Caco-2 (cell line): ENCODE results near the gene DPYSL5. TPM values are rescaled to one million over a fixed set of nuclear protein-coding genes. Genes with fewer than 3 reads are reported as not detected.

Experiments
- BruUV-seq: library from RNA; stranded (reverse); fragments of 400-500 nt; replicated peaks from 2 replicates; lab custom pipeline; 2021; lab: Mats Ljungman, UMichigan
- CTCF ChIA-PET: fragments of 300-600 bp; sonication (Branson Sonifier 250); formaldehyde crosslinking; loops from one replicate; lab custom pipeline; 2022; ENCODE audit warnings: antibody characterized with exemption; lab: Charles Lee
- POLR2A ChIA-PET: fragments of 300-600 bp; sonication (Branson Sonifier 250); formaldehyde crosslinking; loops from one replicate; lab custom pipeline; 2022; ENCODE audit warnings: antibody characterized with exemption; lab: Charles Lee
- DNase-seq, 2 experiments: peaks; one replicate each; pipeline versions ENCODE4 v3.0.0 to v3.0.0-alpha.2; 2020 to 2022
- H3K27me3 ChIP-seq: replicated peaks from 2 replicates; pipeline ENCODE4 v1.6.0; 2011; ENCODE audit warnings: low read length; ENCODE audit not compliant: control insufficient read depth, insufficient read depth
- H3K36me3 ChIP-seq: 2 replicates; pipeline ENCODE4 v1.5.1; 2011; ENCODE audit warnings: low read length; ENCODE audit not compliant: control insufficient read depth, insufficient read depth
- H3K4me1 ChIP-seq: fragments of 250-450 bp; sonication (Bioruptor Pico); 2 replicates; pipeline ENCODE4 v1.5.1; 2020; ENCODE audit warnings: mild to moderate bottlenecking
- H3K4me3 ChIP-seq: 2 replicates; pipeline ENCODE4 v1.5.1; 2011; ENCODE audit warnings: low read depth, mild to moderate bottlenecking, control low read depth, low read length
- H3K9me3 ChIP-seq: fragments of 250-450 bp; sonication (Bioruptor Pico); 2 replicates; pipeline ENCODE4 v1.5.1; 2020; ENCODE audit warnings: mild to moderate bottlenecking, moderate library complexity
- H3K27ac Mint-ChIP-seq: one replicate; pipeline ENCODE4 v1.8.0; 2022; ENCODE audit warnings: mixed read lengths; ENCODE audit not compliant: unreplicated experiment
- H3K27me3 Mint-ChIP-seq: one replicate; pipeline ENCODE4 v1.8.0; 2022; ENCODE audit warnings: mixed read lengths; ENCODE audit not compliant: insufficient read depth, unreplicated experiment
- H3K36me3 Mint-ChIP-seq: one replicate; pipeline ENCODE4 v1.8.0; 2022; ENCODE audit warnings: mild to moderate bottlenecking, mixed read lengths; ENCODE audit not compliant: insufficient read depth, unreplicated experiment
- H3K4me1 Mint-ChIP-seq: one replicate; pipeline ENCODE4 v1.8.0; 2022; ENCODE audit warnings: low read depth, mixed read lengths; ENCODE audit not compliant: unreplicated experiment
- H3K4me3 Mint-ChIP-seq: one replicate; pipeline ENCODE4 v1.8.0; 2022; ENCODE audit warnings: mild to moderate bottlenecking, moderate library complexity, mixed read lengths; ENCODE audit not compliant: unreplicated experiment
- H3K9me3 Mint-ChIP-seq: one replicate; pipeline ENCODE4 v1.8.0; 2022; ENCODE audit warnings: mixed read lengths; ENCODE audit not compliant: unreplicated experiment
- CTCF ChIP-seq, 2 experiments: fragments of 200-600 bp in 1 of 2; IDR thresholded peaks; 1 replicate in 1 of 2; 2 replicates in 1 of 2; pipeline versions ENCODE4 v1.5.1 to v1.8.0; 2011 to 2022; ENCODE audit warnings: antibody characterized with exemption in 1 of 2, control low read depth in 1 of 2, inconsistent platforms in 1 of 2, low read depth in 1 of 2, low read length in 1 of 2, mild to moderate bottlenecking in 1 of 2, moderate library complexity in 1 of 2; ENCODE audit not compliant: insufficient read depth in 1 of 2, severe bottlenecking in 1 of 2, unreplicated experiment in 1 of 2
- intact Hi-C: fragments of 100-400 bp; cut with micrococcal nuclease; formaldehyde crosslinking; loops from one replicate; pipeline ENCODE4 v1.10.0; 2022; ENCODE audit not compliant: unreplicated experiment
- total RNA-seq: library from RNA; stranded (reverse); gene quantifications from 2 replicates; pipeline ENCODE4 v1.2.3, GENCODE V29; 2022

DPYSL5 gene
- total RNA-seq, 1 experiment from 2014 or later, result 2.4 TPM

DNA sequence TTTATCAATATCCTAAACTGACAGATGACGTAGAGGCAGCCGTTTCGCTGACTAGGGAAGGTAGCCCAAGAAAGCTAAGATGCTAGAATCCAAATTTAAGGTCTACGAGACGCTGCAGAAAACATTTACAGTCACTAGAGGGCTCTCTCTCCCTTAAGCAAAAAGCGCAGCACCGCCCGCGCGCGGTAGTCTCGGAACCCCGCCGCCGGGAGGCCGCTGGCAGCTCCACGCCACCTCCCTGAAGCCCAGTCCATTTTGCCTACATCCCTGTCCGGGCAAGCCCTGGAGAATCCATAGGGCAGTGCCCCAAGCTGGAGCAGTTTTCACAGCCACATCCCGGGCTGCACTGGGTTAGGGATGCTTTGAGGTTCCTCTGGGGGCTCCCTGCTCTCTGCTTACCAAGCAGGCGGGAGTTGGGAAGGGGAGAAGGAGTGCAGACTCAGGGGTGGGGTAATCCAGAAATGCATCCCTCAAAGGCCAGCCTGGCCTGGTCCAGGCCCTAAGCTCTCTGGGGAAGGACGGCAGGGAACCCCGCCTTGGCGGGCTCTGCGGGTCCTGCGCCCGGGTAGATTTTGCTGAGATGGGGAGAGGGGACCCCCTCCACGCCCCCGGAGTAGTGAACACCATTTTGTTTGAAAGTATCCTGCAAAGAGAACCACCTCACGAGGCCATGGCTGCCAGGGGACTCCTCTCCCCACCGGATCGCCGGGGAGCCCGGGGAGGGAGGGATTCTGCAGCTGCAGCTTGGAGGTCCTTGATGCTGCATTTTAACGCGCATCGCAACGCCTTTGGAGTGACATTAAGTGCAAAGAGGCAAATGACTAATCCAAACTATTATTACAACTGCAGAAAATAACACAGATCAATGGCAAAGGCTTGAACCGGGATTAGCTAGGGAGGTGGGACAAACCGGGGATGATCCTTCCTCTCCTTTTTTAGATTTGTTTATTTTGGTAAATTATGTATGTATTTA lies 1.3 kb upstream of the DPYSL5 start:
- Mint-ChIP-seq H3K4me1 (no peaks in the 10 kb centered on the region), H3K27me3 (peaks cover 13% of the 10 kb centered on the region), H3K27ac (no peak overlapping the region), H3K4me3 (peak overlapping the region; percentile 65), H3K9me3 (no peaks in the 10 kb centered on the region), H3K36me3 (no peaks in the 10 kb centered on the region)
- H3K4me1 ChIP-seq, result peaks cover 24% of the 10 kb centered on the region
- ChIA-PET POLR2A (interaction anchor here (0.6 kb wide), 1 partner anchor 232 kb away, joined by 3 read pairs; no protein-coding TSS in a partner anchor), CTCF (interaction anchor here (0.5 to 2.6 kb wide), 21 partner anchors 16 to 279 kb away, joined by 3 to 77 read pairs (median 3); no protein-coding TSS in a partner anchor)
- no peaks in the 10 kb centered on the region for H3K9me3 ChIP-seq
- peak; percentile 70 to 82 for DNase-seq
- BruUV-seq, result no TSS peak
- no peak overlapping the region for H3K4me3 ChIP-seq
- no peaks in the 10 kb centered on the region for H3K36me3 ChIP-seq
- peak; percentile 89 to 93 for TF ChIP-seq CTCF (IDR thresholded peaks at IDR 0.05; ENCODE audit: insufficient read depth in 1 of 2, low read depth in 1 of 2, low read length in 1 of 2, severe bottlenecking in 1 of 2, unreplicated experiment in 1 of 2)
- intact Hi-C loops, result loop anchor here (1.0 kb wide), 3 partner anchors 76 to 171 kb away; no protein-coding TSS in a partner anchor
- H3K27me3 ChIP-seq, result no peaks in the 10 kb centered on the region; the same call in none of the 2 replicates

DNA sequence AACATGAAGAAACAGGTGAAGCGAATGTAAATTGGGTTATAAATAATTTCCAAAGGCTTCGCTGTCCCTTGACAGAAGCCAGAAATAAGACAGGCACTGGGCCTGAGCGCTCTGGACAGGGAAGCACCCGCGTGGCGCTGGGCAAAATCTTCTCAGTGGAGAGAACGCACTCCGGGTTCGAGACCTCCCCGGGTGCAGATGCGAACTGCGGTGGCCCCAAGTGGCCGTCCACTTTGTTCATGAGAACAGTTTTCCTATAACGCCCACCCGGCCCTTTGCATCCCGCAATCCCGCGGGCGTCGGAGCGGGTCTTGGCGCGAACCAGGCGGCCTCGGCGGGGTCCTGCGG lies 651 bp upstream of the DPYSL5 start:
- no peaks in the 10 kb centered on the region; the same call in none of the 2 replicates for H3K27me3 ChIP-seq
- intact Hi-C loops, result no loop called here
- H3K9me3 ChIP-seq, result no peaks in the 10 kb centered on the region
- BruUV-seq, result no TSS peak
- H3K4me3 ChIP-seq, result peak overlapping the region; percentile 40
- ChIA-PET POLR2A (no interaction called here), CTCF (interaction anchor here (1.6 to 4.1 kb wide), 4 partner anchors 75 to 240 kb away, joined by 3 to 77 read pairs (median 40); no protein-coding TSS in a partner anchor)
- no peak for TF ChIP-seq CTCF (IDR thresholded peaks at IDR 0.05; ENCODE audit: insufficient read depth in 1 of 2, low read depth in 1 of 2, low read length in 1 of 2, severe bottlenecking in 1 of 2, unreplicated experiment in 1 of 2)
- Mint-ChIP-seq H3K4me3 (peak overlapping the region; percentile 65), H3K27me3 (peaks cover 16% of the 10 kb centered on the region), H3K4me1 (no peaks in the 10 kb centered on the region), H3K27ac (no peak overlapping the region), H3K9me3 (no peaks in the 10 kb centered on the region), H3K36me3 (no peaks in the 10 kb centered on the region)
- H3K4me1 ChIP-seq, result peaks cover 24% of the 10 kb centered on the region
- DNase-seq, result no peak
- H3K36me3 ChIP-seq, result no peaks in the 10 kb centered on the region

GRCh38 chr2:26848336-26849055 lies 564 bp downstream of the DPYSL5 start:
- POLR2A ChIA-PET, result interaction anchor here (0.7 kb wide), 3 partner anchors 60 to 155 kb away, joined by 3 to 5 read pairs (median 4); no protein-coding TSS in a partner anchor
- H3K4me3 Mint-ChIP-seq, result peak overlapping the region; percentile 65
- peaks cover 24% of the 10 kb centered on the region for H3K4me1 ChIP-seq
- peak in 1 of 2 experiments; percentile 43 for DNase-seq
- no peak overlapping the region for H3K27ac Mint-ChIP-seq
- no peaks in the 10 kb centered on the region for H3K9me3 ChIP-seq
- H3K36me3 Mint-ChIP-seq, result no peaks in the 10 kb centered on the region
- peak overlapping the region; percentile 40 for H3K4me3 ChIP-seq
- H3K4me1 Mint-ChIP-seq, result no peaks in the 10 kb centered on the region
- CTCF ChIA-PET, result interaction anchor here (0.6 to 4.1 kb wide), 7 partner anchors 67 to 168 kb away, joined by 3 to 18 read pairs (median 4); no protein-coding TSS in a partner anchor
- no peak for TF ChIP-seq CTCF (IDR thresholded peaks at IDR 0.05; ENCODE audit: insufficient read depth in 1 of 2, low read depth in 1 of 2, low read length in 1 of 2, severe bottlenecking in 1 of 2, unreplicated experiment in 1 of 2)
- intact Hi-C loops, result no loop called here
- BruUV-seq, result no TSS peak
- no peaks in the 10 kb centered on the region for H3K36me3 ChIP-seq
- peaks cover 15% of the 10 kb centered on the region for H3K27me3 Mint-ChIP-seq
- H3K27me3 ChIP-seq, result no peaks in the 10 kb centered on the region; the same call in none of the 2 replicates
- H3K9me3 Mint-ChIP-seq, result no peaks in the 10 kb centered on the region
